OCI-LY3 (cell line): ENCODE results near the gene ZNF613.
"Not testable (repeated sequence)": the region's sequence is repeated elsewhere in the genome, so short reads cannot be mapped to it uniquely, and the experiment has no call there.

Experiments
- H2AFZ ChIP-seq: fragments of 200-600, 300-600 bp; shearing (Covaris generic); 2 replicates; pipeline ENCODE4 v1.6.0; 2014; ENCODE audit warnings: antibody characterized with exemption, low read depth, low read length
- H3K27ac ChIP-seq: fragments of 200-600, 300-600 bp; sonication (generic); 2 replicates; pipeline ENCODE4 v1.5.1; 2014; ENCODE audit warnings: mild to moderate bottlenecking, low read length, moderate library complexity, mixed read lengths
- H3K27me3 ChIP-seq: fragments of 200-600, 300-600 bp; sonication (generic); 2 replicates; pipeline ENCODE4 v1.6.1; 2014; ENCODE audit warnings: low read depth, low read length, mixed read lengths
- H3K36me3 ChIP-seq: fragments of 200-600, 300-600 bp; sonication (generic); replicated peaks from 2 replicates; pipeline ENCODE3; 2014; ENCODE audit warnings: low read depth, low read length, mixed read lengths
- H3K4me1 ChIP-seq: fragments of 300-600, 200-600 bp; sonication (generic); 2 replicates; pipeline ENCODE4 v1.6.1; 2014; ENCODE audit warnings: low read length, mixed read lengths
- H3K4me2 ChIP-seq: fragments of 200-600, 300-600 bp; sonication (generic); 2 replicates; pipeline ENCODE4 v1.6.1; 2014; ENCODE audit warnings: low read length, mixed read lengths
- H3K4me3 ChIP-seq: fragments of 300-600, 200-600 bp; sonication (generic); 2 replicates; pipeline ENCODE4 v1.5.1; 2014; ENCODE audit warnings: antibody characterized with exemption, mild to moderate bottlenecking, low read length, moderate library complexity
- H3K79me2 ChIP-seq: fragments of 300-600, 200-600 bp; shearing (Covaris generic); 2 replicates; pipeline ENCODE4 v1.6.1; 2014; ENCODE audit warnings: mild to moderate bottlenecking, low read length, mixed read lengths
- H3K9ac ChIP-seq: fragments of 300-600, 200-600 bp; shearing (Covaris generic); 2 replicates; pipeline ENCODE4 v1.6.0; 2014; ENCODE audit warnings: mild to moderate bottlenecking, low read length, moderate library complexity
- H3K9me3 ChIP-seq: fragments of 200-600, 300-600 bp; shearing (Covaris generic); 2 replicates; pipeline ENCODE4 v1.6.1; 2014; ENCODE audit warnings: low read length, mixed read lengths; ENCODE audit not compliant: insufficient read depth
- H4K20me1 ChIP-seq: fragments of 200-600, 300-600 bp; sonication (generic); 2 replicates; pipeline ENCODE4 v1.6.1; 2016; ENCODE audit warnings: low read length, mixed read lengths; ENCODE audit not compliant: insufficient read depth
- EZH2phosphoT487 ChIP-seq: fragments of 200-600 bp; shearing (Covaris generic); IDR thresholded peaks from 2 replicates; pipeline ENCODE4 v1.6.1; 2018; ENCODE audit warnings: antibody characterized with exemption, mixed run types, low read depth
- TF ChIP-seq, protein P1 (sequence below): fragments of 200-600, 300-600 bp; sonication (generic); IDR thresholded peaks from 2 replicates; pipeline ENCODE4 v1.5.1; 2014; ENCODE audit warnings: antibody characterized with exemption, low read length, low read depth

ZNF613 gene

DNA sequence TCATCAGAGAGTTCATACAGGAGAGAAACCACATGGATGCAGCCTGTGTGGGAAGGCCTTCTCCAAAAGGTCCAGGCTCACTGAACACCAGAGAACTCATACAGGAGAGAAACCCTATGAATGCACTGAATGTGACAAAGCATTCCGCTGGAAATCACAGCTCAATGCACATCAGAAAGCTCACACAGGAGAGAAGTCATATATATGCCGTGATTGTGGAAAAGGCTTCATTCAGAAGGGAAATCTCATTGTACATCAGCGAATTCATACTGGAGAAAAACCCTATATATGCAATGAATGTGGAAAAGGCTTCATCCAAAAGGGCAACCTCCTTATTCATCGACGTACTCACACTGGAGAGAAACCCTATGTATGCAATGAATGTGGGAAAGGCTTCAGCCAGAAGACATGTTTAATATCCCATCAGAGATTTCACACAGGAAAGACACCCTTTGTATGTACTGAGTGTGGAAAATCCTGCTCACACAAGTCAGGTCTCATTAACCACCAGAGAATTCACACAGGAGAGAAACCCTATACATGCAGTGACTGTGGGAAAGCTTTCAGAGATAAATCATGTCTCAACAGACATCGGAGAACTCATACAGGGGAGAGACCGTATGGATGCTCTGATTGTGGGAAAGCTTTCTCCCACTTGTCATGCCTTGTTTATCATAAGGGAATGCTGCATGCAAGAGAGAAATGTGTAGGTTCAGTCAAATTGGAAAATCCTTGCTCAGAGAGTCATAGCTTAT, 17.7 kb downstream of the ZNF613 start:
- no peaks in the 10 kb centered on the region for H3K4me1 ChIP-seq
- no peaks in the 10 kb centered on the region for H3K27me3 ChIP-seq
- no peak overlapping the region for H2AFZ ChIP-seq
- TF ChIP-seq, protein P1, sequence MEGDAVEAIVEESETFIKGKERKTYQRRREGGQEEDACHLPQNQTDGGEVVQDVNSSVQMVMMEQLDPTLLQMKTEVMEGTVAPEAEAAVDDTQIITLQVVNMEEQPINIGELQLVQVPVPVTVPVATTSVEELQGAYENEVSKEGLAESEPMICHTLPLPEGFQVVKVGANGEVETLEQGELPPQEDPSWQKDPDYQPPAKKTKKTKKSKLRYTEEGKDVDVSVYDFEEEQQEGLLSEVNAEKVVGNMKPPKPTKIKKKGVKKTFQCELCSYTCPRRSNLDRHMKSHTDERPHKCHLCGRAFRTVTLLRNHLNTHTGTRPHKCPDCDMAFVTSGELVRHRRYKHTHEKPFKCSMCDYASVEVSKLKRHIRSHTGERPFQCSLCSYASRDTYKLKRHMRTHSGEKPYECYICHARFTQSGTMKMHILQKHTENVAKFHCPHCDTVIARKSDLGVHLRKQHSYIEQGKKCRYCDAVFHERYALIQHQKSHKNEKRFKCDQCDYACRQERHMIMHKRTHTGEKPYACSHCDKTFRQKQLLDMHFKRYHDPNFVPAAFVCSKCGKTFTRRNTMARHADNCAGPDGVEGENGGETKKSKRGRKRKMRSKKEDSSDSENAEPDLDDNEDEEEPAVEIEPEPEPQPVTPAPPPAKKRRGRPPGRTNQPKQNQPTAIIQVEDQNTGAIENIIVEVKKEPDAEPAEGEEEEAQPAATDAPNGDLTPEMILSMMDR, result no peak
- no peaks in the 10 kb centered on the region for H4K20me1 ChIP-seq
- H3K4me3 ChIP-seq, result no peak overlapping the region
- no peak overlapping the region for H3K4me2 ChIP-seq
- H3K9me3 ChIP-seq, result peaks cover 67% of the 10 kb centered on the region
- peaks cover 70% of the 10 kb centered on the region for H3K36me3 ChIP-seq
- no peaks in the 10 kb centered on the region for H3K79me2 ChIP-seq
- no peak overlapping the region for H3K9ac ChIP-seq
- no peak overlapping the region for H3K27ac ChIP-seq

DNA sequence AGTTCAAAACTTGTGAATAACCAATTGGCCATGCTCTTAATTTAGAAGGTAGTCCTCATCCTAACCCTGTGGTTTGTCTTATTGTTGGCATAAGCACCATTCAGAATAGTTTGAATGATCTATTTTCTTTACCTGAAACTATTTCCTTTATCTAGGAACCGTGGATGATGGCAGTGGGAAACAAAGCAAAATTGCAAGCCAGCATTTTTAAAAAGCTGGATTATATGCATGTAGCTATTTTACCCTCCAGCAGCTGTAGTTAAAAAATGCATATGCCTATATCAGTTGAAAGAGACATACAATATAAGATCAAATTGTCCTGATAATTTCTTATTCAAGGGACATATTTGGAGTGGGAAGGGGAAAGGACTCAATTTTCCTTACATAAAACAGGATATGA, 19.3 kb downstream of the ZNF613 start:
- H2AFZ ChIP-seq, result no peak overlapping the region
- H3K79me2 ChIP-seq, result no peaks in the 10 kb centered on the region
- TF ChIP-seq, protein P1, result no peak
- no peak for TF ChIP-seq EZH2phosphoT487
- no peak overlapping the region for H3K4me3 ChIP-seq
- H3K36me3 ChIP-seq, result peaks cover 57% of the 10 kb centered on the region
- H3K27me3 ChIP-seq, result no peaks in the 10 kb centered on the region
- H3K4me2 ChIP-seq, result no peak overlapping the region
- H4K20me1 ChIP-seq, result no peaks in the 10 kb centered on the region
- H3K9me3 ChIP-seq, result peaks cover 68% of the 10 kb centered on the region
- H3K9ac ChIP-seq, result no peak overlapping the region
- no peak overlapping the region for H3K27ac ChIP-seq
- H3K4me1 ChIP-seq, result no peaks in the 10 kb centered on the region

DNA sequence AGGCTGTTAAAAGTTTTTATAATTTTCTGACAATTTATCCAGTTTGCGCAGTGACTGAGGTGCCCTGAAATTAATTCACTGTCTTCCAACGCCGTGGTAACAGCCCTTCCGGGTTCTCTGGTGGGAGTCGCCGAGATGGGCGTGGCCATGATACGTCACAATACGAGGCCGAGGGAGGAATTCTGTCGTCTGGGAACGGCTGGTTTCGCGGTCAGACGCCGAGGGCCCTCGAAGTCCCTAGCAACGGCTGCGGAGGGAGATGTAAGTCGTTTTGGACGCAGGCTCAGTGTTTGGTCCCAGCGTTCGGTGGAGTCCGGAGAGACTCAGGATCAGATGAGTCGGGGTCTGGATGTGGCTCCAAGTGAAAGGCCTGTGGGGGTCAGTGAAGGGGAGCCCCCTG, 21.7 kb downstream of the ZNF613 start:
- H3K36me3 ChIP-seq, result peaks cover 34% of the 10 kb centered on the region
- H3K4me3 ChIP-seq, result no peak overlapping the region
- H3K27ac ChIP-seq, result no peak overlapping the region
- H4K20me1 ChIP-seq, result no peaks in the 10 kb centered on the region
- H3K27me3 ChIP-seq, result no peaks in the 10 kb centered on the region
- peaks cover 57% of the 10 kb centered on the region for H3K9me3 ChIP-seq
- no peaks in the 10 kb centered on the region for H3K79me2 ChIP-seq
- H2AFZ ChIP-seq, result no peak overlapping the region
- TF ChIP-seq, protein P1, result no peak
- no peak for TF ChIP-seq EZH2phosphoT487
- no peak overlapping the region for H3K9ac ChIP-seq
- H3K4me2 ChIP-seq, result no peak overlapping the region
- H3K4me1 ChIP-seq, result no peaks in the 10 kb centered on the region

DNA sequence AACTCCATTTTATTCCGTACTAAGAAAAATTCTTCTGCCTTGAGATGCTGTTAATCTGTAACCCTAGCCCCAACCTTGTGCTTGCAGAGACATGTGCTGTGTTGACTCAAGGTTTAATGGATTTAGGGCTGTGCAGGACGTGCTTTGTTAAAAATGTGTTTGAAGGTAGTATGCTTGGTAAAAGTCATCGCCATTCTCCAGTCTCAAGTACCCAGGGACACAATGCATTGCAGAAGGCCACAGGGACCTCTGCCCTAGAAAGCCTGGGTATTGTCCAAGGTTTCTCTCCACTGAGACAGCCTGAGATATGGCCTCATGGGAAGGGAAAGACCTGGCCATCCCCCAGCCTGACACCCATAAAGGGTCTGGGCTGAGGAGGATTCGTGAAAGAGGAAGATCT, 30.6 kb downstream of the ZNF613 start:
- not testable (repeated sequence) for H3K9me3 ChIP-seq, H3K9ac ChIP-seq, H3K27ac ChIP-seq, H3K4me3 ChIP-seq, H4K20me1 ChIP-seq, H3K79me2 ChIP-seq, H3K27me3 ChIP-seq, H3K4me2 ChIP-seq, H2AFZ ChIP-seq, H3K36me3 ChIP-seq, H3K4me1 ChIP-seq
